Measurements from ENCODE around the gene LEMD2.

Gene LEMD2

GRCh38 chr6:33750244-33750991 lies 38.5 kb downstream of the LEMD2 start:
- Mint-ChIP-seq H3K4me3 (no peak overlapping the region), H3K27ac (no peak overlapping the region), H3K27me3 (peaks cover 53% of the 10 kb centered on the region), H3K4me1 (peaks cover 6% of the 10 kb centered on the region), H3K36me3 (no peaks in the 10 kb centered on the region), H3K9me3 (no peaks in the 10 kb centered on the region)
- no peak for ATAC-seq

DNA sequence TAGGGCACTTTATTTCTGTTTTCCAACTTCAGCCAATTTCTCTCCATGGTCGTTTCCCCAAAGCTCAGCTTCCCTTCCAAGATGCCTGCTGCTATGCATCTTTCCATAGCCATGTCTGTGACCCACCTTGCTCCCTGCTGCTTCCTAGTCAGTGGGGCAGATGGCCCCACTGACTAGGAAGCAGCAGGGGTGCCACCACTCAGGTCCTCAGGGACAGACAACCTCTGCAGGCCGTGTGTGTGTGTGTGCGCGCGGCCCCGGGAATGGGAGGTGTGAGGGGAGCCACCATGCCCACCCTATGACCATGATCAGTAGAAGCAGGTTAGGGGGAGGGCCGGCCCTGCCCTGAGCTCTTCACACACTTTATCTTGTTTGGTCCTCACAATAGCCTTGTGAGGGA lies 39.5 kb downstream of the LEMD2 start:
- Mint-ChIP-seq H3K4me1 (peaks cover 1% of the 10 kb centered on the region), H3K9me3 (no peaks in the 10 kb centered on the region), H3K27me3 (peaks cover 44% of the 10 kb centered on the region), H3K4me3 (no peak overlapping the region), H3K36me3 (no peaks in the 10 kb centered on the region), H3K27ac (no peak overlapping the region)
- no peak for ATAC-seq

- no peak for ATAC-seq
- Mint-ChIP-seq H3K27ac (no peak overlapping the region), H3K9me3 (no peaks in the 10 kb centered on the region), H3K4me1 (peaks cover 6% of the 10 kb centered on the region), H3K4me3 (no peak overlapping the region), H3K36me3 (no peaks in the 10 kb centered on the region), H3K27me3 (peaks cover 39% of the 10 kb centered on the region)
These were observed 40.1 kb downstream of the LEMD2 start for GRCh38 chr6:33748841-33749240.

GRCh38 chr6:33747823-33748222 lies 41.1 kb downstream of the LEMD2 start:
- no peak for ATAC-seq
- Mint-ChIP-seq H3K27ac (no peak overlapping the region), H3K9me3 (no peaks in the 10 kb centered on the region), H3K36me3 (no peaks in the 10 kb centered on the region), H3K4me1 (peaks cover 6% of the 10 kb centered on the region), H3K4me3 (no peak overlapping the region), H3K27me3 (peaks cover 44% of the 10 kb centered on the region)

GRCh38 chr6:33746651-33747100 lies 42.3 kb downstream of the LEMD2 start, which contains the start of gene IP6K3:
Gene IP6K3 (minus strand): TSS chr6:33746905. CDS start chr6:33735476, 11,429 bp downstream.
- Mint-ChIP-seq H3K27me3 (peaks cover 53% of the 10 kb centered on the region), H3K36me3 (no peaks in the 10 kb centered on the region), H3K27ac (no peak within 1 kb of the TSS), H3K9me3 (no peaks in the 10 kb centered on the region), H3K4me3 (no peak within 1 kb of the TSS), H3K4me1 (peaks cover 6% of the 10 kb centered on the region)
- ATAC-seq: no peak

DNA sequence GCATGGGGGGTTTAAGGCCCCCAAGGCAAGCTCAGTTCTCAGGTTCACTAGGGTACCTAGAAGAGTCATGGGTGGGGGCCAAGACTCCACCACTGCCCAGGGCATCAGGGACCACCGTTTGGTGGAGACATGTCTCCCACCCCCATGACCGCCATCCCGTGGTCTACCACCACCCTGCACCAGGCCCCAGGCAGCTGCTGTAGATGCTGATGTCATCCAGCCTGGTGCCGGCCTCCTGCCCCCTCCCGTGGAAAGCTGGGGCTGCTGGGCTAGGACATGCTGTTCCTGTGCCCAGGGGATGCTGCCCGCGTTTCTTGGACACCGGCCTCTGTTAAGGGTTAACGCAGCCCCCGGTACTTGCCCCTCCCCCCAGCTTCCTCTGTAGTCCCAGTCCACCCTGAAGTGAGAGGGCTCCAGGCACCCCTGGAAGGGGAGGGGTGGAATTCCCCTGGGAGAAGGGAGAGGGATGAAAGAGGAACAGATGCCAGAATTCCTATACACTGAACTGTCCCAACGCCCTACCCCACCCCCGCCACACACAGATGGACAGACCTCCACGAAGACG lies 42.8 kb downstream of the LEMD2 start:
- ATAC-seq: no peak
- H3K27me3 Mint-ChIP-seq: peaks cover 51% of the 10 kb centered on the region
- H3K36me3 Mint-ChIP-seq: no peaks in the 10 kb centered on the region
- no peaks in the 10 kb centered on the region for H3K9me3 Mint-ChIP-seq
- H3K27ac Mint-ChIP-seq: no peak overlapping the region
- H3K4me1 Mint-ChIP-seq: peaks cover 6% of the 10 kb centered on the region
- no peak overlapping the region for H3K4me3 Mint-ChIP-seq

- H3K27me3 Mint-ChIP-seq: peaks cover 45% of the 10 kb centered on the region
- peaks cover 6% of the 10 kb centered on the region for H3K4me1 Mint-ChIP-seq
- no peaks in the 10 kb centered on the region for H3K9me3 Mint-ChIP-seq
- H3K4me3 Mint-ChIP-seq: no peak overlapping the region
- no peak overlapping the region for H3K27ac Mint-ChIP-seq
- no peaks in the 10 kb centered on the region for H3K36me3 Mint-ChIP-seq
- ATAC-seq: no peak
These were observed 43.4 kb downstream of the LEMD2 start for GRCh38 chr6:33745548-33745947.

- Mint-ChIP-seq H3K36me3 (no peaks in the 10 kb centered on the region), H3K4me3 (no peak overlapping the region), H3K9me3 (no peaks in the 10 kb centered on the region), H3K4me1 (peaks cover 6% of the 10 kb centered on the region), H3K27me3 (peaks cover 40% of the 10 kb centered on the region), H3K27ac (no peak overlapping the region)
- no peak for ATAC-seq
These were observed 43.9 kb downstream of the LEMD2 start for GRCh38 chr6:33744895-33745546.

DNA sequence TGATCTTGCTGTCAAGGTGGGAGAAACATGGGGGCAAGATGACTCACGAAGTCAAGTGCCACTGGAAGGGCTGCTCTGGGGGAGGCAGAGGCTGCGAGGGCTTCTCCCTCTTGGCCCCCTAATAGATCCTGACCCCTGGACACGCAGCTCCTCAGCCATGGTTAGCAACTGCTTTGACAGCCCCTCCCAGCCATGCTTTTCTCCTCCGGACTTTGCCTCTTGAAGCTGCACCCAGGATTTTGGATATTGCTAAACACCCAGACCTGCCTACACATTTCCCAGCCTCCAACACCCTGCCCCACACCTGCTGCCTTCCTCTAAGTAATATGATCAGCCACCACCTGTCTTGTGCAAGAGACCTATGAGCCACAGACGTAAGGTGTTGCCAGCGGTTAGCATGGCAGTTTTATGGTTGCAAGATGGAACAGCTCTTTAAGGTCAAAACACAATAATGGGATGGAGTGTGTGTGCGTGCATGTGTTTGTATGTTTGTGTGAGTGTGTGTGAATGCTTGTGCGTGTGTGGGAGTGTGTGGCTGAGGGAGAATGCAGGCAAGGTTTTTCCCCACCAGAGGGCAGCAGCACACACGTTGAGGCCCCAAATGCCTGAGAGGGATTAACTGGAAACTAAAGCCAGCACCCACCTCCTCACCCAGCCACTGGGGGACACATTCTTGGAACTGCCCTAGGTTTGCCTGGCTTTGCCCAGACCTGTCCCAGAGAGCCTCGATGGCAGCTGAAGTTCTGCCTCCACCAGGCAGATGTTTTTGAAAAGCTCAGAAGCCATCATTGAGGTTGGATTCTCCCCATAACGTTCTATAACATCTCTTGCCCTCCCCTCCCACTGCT lies 44.7 kb downstream of the LEMD2 start:
- Mint-ChIP-seq H3K27ac (no peak overlapping the region), H3K36me3 (no peaks in the 10 kb centered on the region), H3K27me3 (peaks cover 35% of the 10 kb centered on the region), H3K4me3 (no peak overlapping the region), H3K4me1 (peaks cover 6% of the 10 kb centered on the region), H3K9me3 (no peaks in the 10 kb centered on the region)
- ATAC-seq: no peak

DNA sequence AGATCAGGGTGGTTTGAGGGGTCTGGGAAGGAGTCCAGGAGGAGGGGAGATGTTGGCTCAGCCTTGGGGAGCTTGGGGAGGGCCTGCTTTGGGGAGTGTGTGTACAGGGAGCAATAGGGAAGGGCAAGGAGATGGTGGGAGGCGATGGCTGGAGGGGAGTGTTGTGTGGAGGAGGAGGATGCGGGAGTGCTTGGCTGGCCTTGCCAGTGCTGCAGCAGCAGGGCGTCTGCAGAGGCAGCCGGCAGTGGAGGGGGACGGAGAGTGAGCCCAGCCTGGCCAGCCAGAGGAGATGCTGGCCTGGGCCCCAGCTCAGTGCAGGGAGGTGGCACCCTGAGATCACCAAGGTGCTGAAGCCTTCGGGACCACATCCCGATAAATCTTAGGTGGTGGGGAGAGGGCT lies 46.1 kb downstream of the LEMD2 start:
- no peaks in the 10 kb centered on the region for H3K36me3 Mint-ChIP-seq
- no peak overlapping the region for H3K4me3 Mint-ChIP-seq
- H3K27me3 Mint-ChIP-seq: peaks cover 30% of the 10 kb centered on the region
- H3K4me1 Mint-ChIP-seq: peaks cover 6% of the 10 kb centered on the region
- ATAC-seq: no peak
- no peaks in the 10 kb centered on the region for H3K9me3 Mint-ChIP-seq
- H3K27ac Mint-ChIP-seq: no peak overlapping the region

GRCh38 chr6:33742092-33742491 lies 46.8 kb downstream of the LEMD2 start:
- Mint-ChIP-seq H3K4me3 (no peak overlapping the region), H3K36me3 (no peaks in the 10 kb centered on the region), H3K27ac (no peak overlapping the region), H3K9me3 (no peaks in the 10 kb centered on the region), H3K4me1 (peaks cover 6% of the 10 kb centered on the region), H3K27me3 (peaks cover 23% of the 10 kb centered on the region)
- ATAC-seq: no peak

DNA sequence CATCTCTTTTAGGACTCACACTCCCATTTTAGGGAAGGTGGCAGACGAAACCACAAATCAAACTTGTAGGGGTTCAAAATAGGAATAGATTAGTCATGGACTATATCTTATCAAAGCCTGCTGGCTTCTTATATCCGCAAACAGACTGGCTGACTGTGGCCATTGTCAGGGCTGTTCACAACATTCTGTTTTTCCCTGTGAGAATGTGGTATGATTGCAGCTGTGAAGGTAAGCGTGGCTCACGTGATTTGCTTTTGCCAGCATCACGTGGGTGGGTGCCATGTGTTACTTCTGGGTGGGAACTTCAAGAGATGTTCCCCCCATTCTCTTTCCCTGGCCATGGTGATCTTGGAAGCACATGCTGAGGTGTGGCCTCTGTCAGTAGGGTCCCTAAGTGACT lies 48.1 kb downstream of the LEMD2 start:
- Mint-ChIP-seq H3K4me1 (peaks cover 6% of the 10 kb centered on the region), H3K9me3 (no peaks in the 10 kb centered on the region), H3K4me3 (no peak overlapping the region), H3K27ac (no peak overlapping the region), H3K36me3 (no peaks in the 10 kb centered on the region), H3K27me3 (peaks cover 17% of the 10 kb centered on the region)
- no peak for ATAC-seq

DNA sequence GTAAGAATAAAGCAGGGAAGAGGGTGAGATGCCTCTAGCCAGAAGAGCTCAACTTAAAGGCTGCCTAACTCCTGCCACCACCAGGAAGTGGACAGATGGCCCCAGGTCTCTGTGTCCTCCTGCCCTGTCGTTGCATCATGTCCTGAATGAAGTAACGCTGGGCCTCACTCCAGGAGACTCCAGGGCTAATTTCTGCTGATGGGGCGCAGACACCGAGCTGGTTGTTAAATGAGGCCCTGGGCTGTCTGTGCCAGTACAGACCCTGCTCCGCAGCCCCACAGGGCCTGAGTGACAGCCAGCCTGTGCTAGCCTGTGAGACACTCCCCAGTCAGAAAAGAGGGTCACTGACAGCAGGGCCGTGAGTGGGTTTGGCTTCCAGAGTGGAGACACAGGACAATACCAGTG lies 48.7 kb downstream of the LEMD2 start:
- Mint-ChIP-seq H3K27ac (no peak overlapping the region), H3K36me3 (no peaks in the 10 kb centered on the region), H3K27me3 (peaks cover 17% of the 10 kb centered on the region), H3K4me3 (no peak overlapping the region), H3K9me3 (no peaks in the 10 kb centered on the region), H3K4me1 (peaks cover 6% of the 10 kb centered on the region)
- no peak for ATAC-seq

DNA sequence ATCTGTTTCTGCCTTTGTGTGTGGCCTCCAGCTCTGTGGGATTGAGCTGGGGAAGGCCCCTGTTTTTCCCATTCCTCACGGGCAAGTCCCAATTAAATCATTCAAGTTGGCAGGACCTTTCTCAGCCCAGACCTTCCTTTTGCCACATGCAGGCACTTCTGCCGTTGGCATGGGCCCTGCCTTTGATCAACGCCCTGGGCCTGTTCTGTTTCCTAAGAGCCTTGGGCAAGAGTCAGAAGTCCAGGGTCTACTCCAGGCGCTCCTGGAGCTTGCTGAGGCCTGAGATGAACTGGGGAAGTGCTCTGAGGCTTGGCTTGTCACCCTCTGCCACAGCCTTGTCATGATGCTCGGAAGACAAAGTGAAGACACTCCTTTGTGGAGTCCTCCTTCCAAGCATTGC lies 49.4 kb downstream of the LEMD2 start:
- Mint-ChIP-seq H3K27ac (no peak overlapping the region), H3K4me3 (no peak overlapping the region), H3K36me3 (no peaks in the 10 kb centered on the region), H3K27me3 (peaks cover 17% of the 10 kb centered on the region), H3K9me3 (no peaks in the 10 kb centered on the region), H3K4me1 (peaks cover 6% of the 10 kb centered on the region)
- no peak for ATAC-seq

- no peaks in the 10 kb centered on the region for H3K9me3 Mint-ChIP-seq
- H3K4me1 Mint-ChIP-seq: no peaks in the 10 kb centered on the region
- H3K36me3 Mint-ChIP-seq: no peaks in the 10 kb centered on the region
- H3K27ac Mint-ChIP-seq: no peak overlapping the region
- H3K27me3 Mint-ChIP-seq: peaks cover 17% of the 10 kb centered on the region
- no peak for ATAC-seq
- H3K4me3 Mint-ChIP-seq: no peak overlapping the region
These were observed 50.1 kb downstream of the LEMD2 start for GRCh38 chr6:33738879-33739278.
